ENCODE measurements around the gene BCDIN3D. TPM values are rescaled to one million over a fixed set of nuclear protein-coding genes. Genes with fewer than 3 reads are reported as not detected.

The BCDIN3D gene
- polyA plus RNA-seq, 1 donor (not counting 4 experiments of a cell fraction or from before 2014, with no cell fraction given): 3.7 TPM

GRCh38 chr12:49794021-49794420 is 48.9 kb downstream of the BCDIN3D start:
- no peaks in the 10 kb centered on the region for H3K9me3 ChIP-seq (ENCODE audit: control insufficient read depth, low read depth, low read length)
- H3K27ac ChIP-seq (ENCODE audit: control insufficient read depth, insufficient read depth, low read length): no peak overlapping the region
- no peak for TF ChIP-seq EZH2 (IDR thresholded peaks at IDR 0.05; ENCODE audit: low read length)
- no peak for TF ChIP-seq CTCF (optimal IDR thresholded peaks at IDR 0.05 in 1 of 3, IDR thresholded peaks at IDR 0.05 in 1 of 3, conservative IDR thresholded peaks at IDR 0.05 in 1 of 3; ENCODE audit: extremely low read depth in 1 of 3, insufficient read depth in 2 of 3, low read length in 3 of 3)
- no peaks in the 10 kb centered on the region for H3K27me3 ChIP-seq (ENCODE audit: control insufficient read depth, extremely low read depth, insufficient read depth, low read length)
- peaks cover 10 to 42% of the 10 kb centered on the region in 2 experiments for H3K36me3 ChIP-seq (ENCODE audit: control insufficient read depth in 2 of 2, extremely low read depth in 1 of 2, insufficient read depth in 2 of 2, low read length in 2 of 2)
- no peaks in the 10 kb centered on the region for H3K79me2 ChIP-seq (ENCODE audit: control insufficient read depth, insufficient read depth, low read length)
- H2AFZ ChIP-seq (ENCODE audit: control insufficient read depth, low read length): no peak overlapping the region
- dilution Hi-C loops (cut with MboI; ENCODE audit: extremely low pct_ligation_motif_present, low sequenced_read_pairs): no loop called here
- DNase-seq (ENCODE audit: low read depth, low spot score) (no peak), FAIRE-seq (no peak)
- no peaks in the 10 kb centered on the region for H3K9me1 ChIP-seq (ENCODE audit: control insufficient read depth, extremely low read depth, insufficient read depth, low read length)
- no peak overlapping the region for H3K4me3 ChIP-seq (ENCODE audit: control insufficient read depth in 2 of 3, extremely low read depth in 1 of 3, insufficient read depth in 2 of 3, low read depth in 1 of 3, low read length in 3 of 3)
- no peaks in the 10 kb centered on the region for H4K20me1 ChIP-seq (ENCODE audit: control insufficient read depth, extremely low read depth, insufficient read depth, low read length)
- no peak overlapping the region for H3K4me2 ChIP-seq (ENCODE audit: control insufficient read depth, extremely low read depth, insufficient read depth, low read depth, low read length)
- H3K9ac ChIP-seq (ENCODE audit: control insufficient read depth, extremely low read depth, insufficient read depth, low read length): no peak overlapping the region
- H3K4me1 ChIP-seq (ENCODE audit: control insufficient read depth, extremely low read depth, insufficient read depth, low read length): no peaks in the 10 kb centered on the region

- H3K4me3 ChIP-seq (ENCODE audit: control insufficient read depth in 2 of 3, extremely low read depth in 1 of 3, insufficient read depth in 2 of 3, low read depth in 1 of 3, low read length in 3 of 3): no peak overlapping the region
- no peaks in the 10 kb centered on the region for H4K20me1 ChIP-seq (ENCODE audit: control insufficient read depth, extremely low read depth, insufficient read depth, low read length)
- H3K36me3 ChIP-seq (ENCODE audit: control insufficient read depth in 2 of 2, extremely low read depth in 1 of 2, insufficient read depth in 2 of 2, low read length in 2 of 2): peaks cover 10 to 38% of the 10 kb centered on the region in 2 experiments
- no peak overlapping the region for H3K27ac ChIP-seq (ENCODE audit: control insufficient read depth, insufficient read depth, low read length)
- no peak for DNase-seq (ENCODE audit: low read depth, low spot score)
- dilution Hi-C loops (cut with MboI; ENCODE audit: extremely low pct_ligation_motif_present, low sequenced_read_pairs): no loop called here
- H3K79me2 ChIP-seq (ENCODE audit: control insufficient read depth, insufficient read depth, low read length): no peaks in the 10 kb centered on the region
- no peaks in the 10 kb centered on the region for H3K27me3 ChIP-seq (ENCODE audit: control insufficient read depth, extremely low read depth, insufficient read depth, low read length)
- no peaks in the 10 kb centered on the region for H3K9me3 ChIP-seq (ENCODE audit: control insufficient read depth, low read depth, low read length)
- H2AFZ ChIP-seq (ENCODE audit: control insufficient read depth, low read length): no peak overlapping the region
- no peak overlapping the region for H3K4me2 ChIP-seq (ENCODE audit: control insufficient read depth, extremely low read depth, insufficient read depth, low read depth, low read length)
- H3K9me1 ChIP-seq (ENCODE audit: control insufficient read depth, extremely low read depth, insufficient read depth, low read length): no peaks in the 10 kb centered on the region
- FAIRE-seq: no peak
- H3K4me1 ChIP-seq (ENCODE audit: control insufficient read depth, extremely low read depth, insufficient read depth, low read length): no peaks in the 10 kb centered on the region
- no peak overlapping the region for H3K9ac ChIP-seq (ENCODE audit: control insufficient read depth, extremely low read depth, insufficient read depth, low read length)
- TF ChIP-seq CTCF (optimal IDR thresholded peaks at IDR 0.05 in 1 of 3, IDR thresholded peaks at IDR 0.05 in 1 of 3, conservative IDR thresholded peaks at IDR 0.05 in 1 of 3; ENCODE audit: extremely low read depth in 1 of 3, insufficient read depth in 2 of 3, low read length in 3 of 3) (no peak), EZH2 (IDR thresholded peaks at IDR 0.05; ENCODE audit: low read length) (no peak)
Measured at GRCh38 chr12:49793620-49794019, 49.3 kb downstream of the BCDIN3D start.

Measured in keratinocyte (primary cell).